Caki2 (cell line): ENCODE data around the gene TBKBP1. TPM values are rescaled to one million over a fixed set of nuclear protein-coding genes. Genes with fewer than 3 reads are reported as not detected.
"Not testable (repeated sequence)": the region's sequence is repeated elsewhere in the genome, so short reads cannot be mapped to it uniquely, and the experiment has no call there.

Experiments
- DNase-seq: peaks from one replicate; pipeline ENCODE4 v3.0.0-alpha.2; 2015; ENCODE audit warnings: low read depth
- in situ Hi-C: cut with HindIII; loops from 2 replicates; pipeline ENCODE4 v1.10.0; 2016; ENCODE audit warnings: low sequenced_read_pairs, low pct_unique_long_range_greater_than_20kb, mixed read lengths
- total RNA-seq: library from RNA; depleted of rRNA; stranded (reverse); fragments of >200 nt; shearing (Covaris generic); gene quantifications from 2 replicates; pipeline ENCODE4 v1.2.3, GENCODE V29; 2014; ENCODE audit warnings: low replicate concordance; rRNA removed

TBKBP1 gene
- total RNA-seq, 1 experiment from 2014 or later, result 0.74 TPM

GRCh38 chr17:47736501-47737495 is 42.8 kb downstream of the TBKBP1 start:
- in situ Hi-C loops, result no loop called here
- no peak for DNase-seq

DNA sequence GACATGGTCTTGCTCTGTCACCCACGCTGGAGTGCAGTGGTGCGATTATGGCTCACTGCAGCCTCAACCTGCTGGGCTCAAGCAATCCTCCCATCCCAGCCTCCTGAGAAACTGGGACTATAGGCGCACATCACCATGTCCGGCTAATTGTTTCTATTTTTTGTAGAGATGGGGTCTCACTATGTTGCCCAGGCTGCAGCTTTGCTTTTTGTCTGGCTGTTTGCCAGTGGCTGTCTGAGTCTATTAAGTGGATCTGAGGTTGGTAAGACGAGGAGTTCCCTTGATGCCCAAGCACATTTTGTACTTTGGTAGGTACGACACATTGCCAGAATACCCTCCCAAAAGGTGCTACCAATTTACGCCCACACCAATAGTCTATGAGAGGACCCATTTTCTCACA is 44.2 kb downstream of the TBKBP1 start:
- DNase-seq, result no peak
- in situ Hi-C loops, result no loop called here

DNA sequence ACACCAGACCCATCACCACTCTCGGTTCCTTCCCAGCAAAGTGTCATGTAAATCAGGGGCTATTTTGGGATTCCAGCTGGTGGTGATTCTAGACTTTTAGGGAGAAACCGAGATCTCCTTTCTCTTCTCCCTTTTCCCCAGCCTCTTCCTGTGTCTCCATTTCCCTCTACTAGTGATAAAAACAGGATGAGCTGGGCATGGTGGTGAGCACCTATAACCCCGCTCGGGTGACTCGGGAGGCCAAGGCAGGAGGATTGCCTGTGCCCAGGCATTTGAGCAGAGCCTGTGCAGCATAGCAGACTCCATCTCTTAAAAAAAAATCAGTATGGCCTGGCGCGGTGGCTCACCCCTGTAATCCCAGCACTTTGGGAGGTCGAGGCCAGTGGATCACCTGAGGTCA is 45.2 kb downstream of the TBKBP1 start:
- in situ Hi-C loops, result no loop called here
- no peak for DNase-seq

DNA sequence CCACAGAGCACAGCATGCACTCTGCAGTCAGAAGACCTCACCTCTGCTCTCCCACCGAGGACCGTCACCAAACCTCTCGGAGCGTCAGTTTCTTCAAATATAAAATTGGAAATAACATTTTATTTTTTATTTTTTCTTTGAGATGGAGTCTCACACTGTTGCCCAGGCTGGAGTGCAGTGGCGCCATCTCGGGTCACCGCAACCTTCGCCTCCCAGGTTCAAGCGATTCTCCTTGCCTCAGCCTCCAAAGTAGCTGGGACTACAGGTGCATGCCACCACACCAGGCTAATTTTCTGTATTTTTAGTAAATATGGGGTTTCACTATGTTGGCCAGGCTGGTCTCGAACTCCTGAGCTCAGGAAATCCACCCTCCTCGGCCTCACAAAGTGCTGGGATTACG is 46.0 kb downstream of the TBKBP1 start:
- DNase-seq, in situ Hi-C loops: not testable (repeated sequence)

GRCh38 chr17:47741109-47741792 is 47.3 kb downstream of the TBKBP1 start:
- in situ Hi-C loops, result no loop called here
- no peak for DNase-seq

DNA sequence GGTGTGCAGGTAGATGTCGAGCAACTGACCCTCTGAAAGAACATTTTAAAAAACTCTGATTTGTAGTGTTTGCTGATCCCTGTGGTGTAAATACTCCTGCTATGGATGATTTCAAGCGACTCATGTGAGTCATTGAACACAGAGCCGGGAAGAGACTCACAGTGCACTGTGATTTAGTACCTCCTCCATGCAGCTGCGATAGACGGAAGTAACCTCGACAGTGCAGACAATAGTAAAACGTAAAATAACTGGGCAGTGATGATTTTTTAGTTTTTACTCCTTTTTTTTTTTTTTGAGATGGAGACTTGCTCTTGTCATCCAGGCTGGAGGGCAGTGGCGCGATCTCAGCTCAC is 47.8 kb downstream of the TBKBP1 start:
- in situ Hi-C loops, result no loop called here
- no peak for DNase-seq

- in situ Hi-C loops, result no loop called here
- DNase-seq, result no peak
Observed at GRCh38 chr17:47742319-47743181, 48.6 kb downstream of the TBKBP1 start.

GRCh38 chr17:47744168-47745036 is 50.4 kb downstream of the TBKBP1 start:
- DNase-seq, result no peak
- in situ Hi-C loops, result no loop called here

DNA sequence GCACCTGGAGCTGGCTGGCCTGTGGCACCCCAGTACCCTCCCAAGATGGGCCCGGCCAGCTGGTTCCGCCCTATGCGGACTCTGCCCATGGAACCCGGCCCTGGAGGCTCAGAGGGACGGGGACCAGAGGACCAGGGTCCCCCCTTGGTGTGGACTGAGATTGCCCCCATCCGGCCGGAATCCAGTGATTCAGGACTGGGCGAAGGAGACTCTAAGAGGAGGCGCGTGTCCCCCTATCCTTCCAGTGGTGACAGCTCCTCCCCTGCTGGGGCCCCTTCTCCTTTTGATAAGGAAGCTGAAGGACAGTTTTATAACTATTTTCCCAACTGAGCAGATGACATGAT is 51.0 kb downstream of the TBKBP1 start:
- in situ Hi-C loops, result no loop called here
- DNase-seq, result no peak

DNA sequence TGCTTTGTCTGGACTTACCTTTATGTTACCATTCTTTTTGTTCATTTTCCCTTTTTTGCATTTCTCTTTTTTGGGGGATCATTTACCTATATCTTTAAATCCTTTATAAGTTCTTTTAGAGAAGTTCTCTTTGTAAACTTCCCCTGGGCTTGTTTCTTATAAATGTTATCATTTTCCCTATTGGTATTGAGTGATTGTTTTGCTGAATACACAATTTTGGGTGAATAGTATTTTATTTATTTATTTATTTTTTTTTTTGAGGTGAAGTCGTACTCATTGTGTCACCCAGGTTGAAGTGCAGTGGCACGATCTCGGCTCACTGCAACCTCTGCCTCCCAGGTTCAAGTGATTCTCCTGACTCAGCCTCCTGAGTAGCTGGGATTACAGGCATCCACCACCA is 57.5 kb downstream of the TBKBP1 start:
- in situ Hi-C loops, result no loop called here
- DNase-seq, result no peak

GRCh38 chr17:47757386-47757785 is 63.4 kb downstream of the TBKBP1 start:
- in situ Hi-C loops, result no loop called here
- no peak for DNase-seq

GRCh38 chr17:47760409-47761140 is 66.6 kb downstream of the TBKBP1 start:
- no peak for DNase-seq
- in situ Hi-C loops, result no loop called here

Other genes with a start within 250 kb of the TBKBP1 start
- gene NPEPPS, start 163.1 kb upstream of the TBKBP1 start, total RNA-seq, result 59.0 and 119 TPM in 2 replicates
- gene KPNB1, start 44.2 kb upstream of the TBKBP1 start, total RNA-seq, result 188 and 192 TPM in 2 replicates
- gene TBX21, start 39.1 kb downstream of the TBKBP1 start, total RNA-seq, result not detected in 2 replicates
- 10.0 and 12.4 TPM in 2 replicates for gene OSBPL7, start 127.6 kb downstream of the TBKBP1 start, total RNA-seq
- gene MRPL10, start 137.4 kb downstream of the TBKBP1 start, total RNA-seq, result 61.4 and 63.9 TPM in 2 replicates
- gene LRRC46, start 137.5 kb downstream of the TBKBP1 start, total RNA-seq, result not detected in 2 replicates
- gene SCRN2, start 147.1 kb downstream of the TBKBP1 start, total RNA-seq, result 46.0 and 52.3 TPM in 2 replicates
- gene SP6, start 157.0 kb downstream of the TBKBP1 start, total RNA-seq, result 2.4 and 4.6 TPM in 2 replicates
- 0.03 TPM in 1 of 2 replicates, not detected in the other for gene SP2, start 202.1 kb downstream of the TBKBP1 start, total RNA-seq
- gene PNPO, start 247.4 kb downstream of the TBKBP1 start, total RNA-seq, result 77.0 and 96.8 TPM in 2 replicates